NCI-H2227 (cell line): ENCODE measurements around the gene RPUSD1.
"Not testable (repeated sequence)": the region's sequence is repeated elsewhere in the genome, so short reads cannot be mapped to it uniquely, and the experiment has no call there.

Experiments
- DNase-seq: peaks from one replicate; lab custom pipeline; 2025; ENCODE audit not compliant: unreplicated experiment; lab: John Stamatoyannopoulos, UW

RPUSD1 gene

DNA sequence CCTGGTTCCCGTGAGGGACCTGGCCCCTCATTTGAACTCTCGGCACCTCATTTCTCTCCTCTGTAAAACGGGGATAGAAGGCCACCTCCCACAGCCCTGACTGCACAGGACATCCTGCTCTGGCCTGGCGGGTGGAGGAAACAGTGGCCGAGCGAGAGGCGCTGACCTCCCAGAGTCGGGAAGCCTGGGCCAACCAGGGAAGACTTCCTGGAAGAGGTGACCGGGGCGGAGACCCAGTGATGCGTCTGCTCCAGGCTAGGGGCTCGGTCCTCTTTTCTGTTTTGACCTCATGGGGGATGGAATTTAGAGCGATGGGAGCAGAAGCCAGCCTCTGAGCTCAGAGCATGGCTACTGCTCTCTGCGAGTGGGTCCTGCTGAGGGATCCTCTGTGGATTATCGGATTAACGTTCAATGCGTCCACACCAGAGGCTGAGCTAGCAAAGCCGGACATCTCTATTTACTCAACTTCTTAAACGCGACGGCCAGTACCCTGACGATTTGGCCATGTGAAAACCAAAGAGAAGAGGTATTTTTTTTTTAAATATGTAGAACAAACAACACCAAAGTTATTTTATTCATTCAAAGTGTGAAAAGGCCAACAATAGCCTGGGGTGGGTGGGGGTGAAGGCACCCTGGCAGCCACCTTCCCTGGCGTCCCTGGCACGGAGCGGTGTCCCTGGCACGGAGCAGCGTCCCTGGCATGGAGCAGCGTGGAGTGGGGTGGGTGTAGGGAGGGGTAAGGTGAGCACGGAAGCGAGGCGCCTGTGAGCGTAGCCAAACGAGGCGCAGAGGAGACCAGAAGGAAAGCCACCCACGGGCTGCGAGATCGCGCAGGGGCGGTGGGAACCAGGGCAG lies 36.8 kb downstream of the RPUSD1 start:
- no peak for DNase-seq

DNA sequence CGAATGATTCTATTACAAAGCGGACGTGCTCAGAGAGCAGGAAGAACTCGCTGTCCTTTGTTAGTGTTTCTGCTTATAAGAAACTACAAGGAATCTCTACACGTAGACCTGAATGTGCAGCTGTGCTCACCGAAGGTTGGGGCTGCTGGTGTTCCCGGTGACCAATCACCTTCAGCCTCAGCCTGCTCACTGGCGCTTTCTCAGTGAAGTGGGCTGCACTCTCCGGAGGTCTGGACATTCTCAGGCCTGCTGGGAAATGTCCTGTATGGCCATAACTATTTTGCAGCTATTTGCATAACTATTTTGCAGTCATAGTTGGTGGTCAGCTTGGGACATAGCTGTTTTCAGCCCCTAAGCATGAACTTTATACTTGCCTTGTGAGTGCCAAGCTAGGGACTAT lies 37.7 kb downstream of the RPUSD1 start:
- peak; percentile 28 for DNase-seq

DNA sequence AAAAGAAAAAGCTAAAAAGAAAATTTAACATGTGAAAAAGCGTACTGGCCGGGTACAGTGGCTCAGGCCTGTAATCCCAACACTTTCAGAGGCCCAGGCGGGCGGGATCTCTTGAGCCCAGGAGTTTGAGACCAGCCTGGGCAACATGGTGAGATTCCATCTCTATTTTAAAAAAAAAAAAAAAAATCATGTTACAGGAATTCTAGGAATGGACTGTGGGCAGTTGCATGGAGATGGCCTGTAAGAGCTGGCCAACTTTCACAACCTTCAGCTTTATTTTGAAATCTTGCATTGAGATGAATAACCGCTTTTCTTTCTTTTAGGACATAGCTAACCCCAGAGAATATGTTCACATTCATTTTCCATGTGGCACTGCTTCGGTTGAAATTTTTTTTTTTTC lies 39.2 kb downstream of the RPUSD1 start:
- DNase-seq = no peak

DNA sequence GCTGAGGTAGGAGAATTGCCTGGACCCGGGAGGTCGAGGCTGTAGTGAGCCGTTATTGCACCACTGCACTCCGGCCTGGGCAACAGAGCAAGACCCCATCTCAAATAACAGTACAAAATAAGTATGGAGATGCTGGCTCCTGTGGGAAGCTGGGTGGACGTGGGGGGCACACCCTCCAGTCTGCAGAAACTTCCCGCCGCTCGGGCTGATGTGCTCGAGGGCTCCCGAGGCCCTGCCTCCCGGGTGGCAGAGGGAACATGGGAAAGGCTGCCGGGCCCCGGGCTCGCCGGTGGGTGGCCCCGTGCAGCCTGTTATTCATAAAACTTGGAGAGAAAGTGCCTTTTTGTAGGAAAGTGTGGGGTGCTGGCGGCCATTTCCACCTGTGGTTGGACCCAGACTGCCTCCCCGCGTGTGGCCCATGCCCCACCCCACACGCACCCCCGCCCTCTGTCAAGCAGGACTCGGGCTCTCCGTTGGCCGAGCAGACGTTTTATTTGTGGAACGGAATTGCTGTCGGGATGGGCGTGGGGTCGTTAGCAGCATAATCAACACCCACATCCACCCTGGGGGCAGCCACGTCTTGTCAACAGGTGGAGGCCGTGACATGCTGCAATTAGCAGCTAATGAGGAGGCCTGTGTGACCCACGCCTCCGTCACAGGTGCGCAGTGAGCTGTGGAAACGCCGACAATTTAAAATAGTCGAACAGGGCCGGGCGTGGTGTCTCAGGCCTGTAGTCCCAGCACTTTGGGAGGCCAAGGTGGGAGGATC lies 40.0 kb downstream of the RPUSD1 start:
- no peak for DNase-seq

DNA sequence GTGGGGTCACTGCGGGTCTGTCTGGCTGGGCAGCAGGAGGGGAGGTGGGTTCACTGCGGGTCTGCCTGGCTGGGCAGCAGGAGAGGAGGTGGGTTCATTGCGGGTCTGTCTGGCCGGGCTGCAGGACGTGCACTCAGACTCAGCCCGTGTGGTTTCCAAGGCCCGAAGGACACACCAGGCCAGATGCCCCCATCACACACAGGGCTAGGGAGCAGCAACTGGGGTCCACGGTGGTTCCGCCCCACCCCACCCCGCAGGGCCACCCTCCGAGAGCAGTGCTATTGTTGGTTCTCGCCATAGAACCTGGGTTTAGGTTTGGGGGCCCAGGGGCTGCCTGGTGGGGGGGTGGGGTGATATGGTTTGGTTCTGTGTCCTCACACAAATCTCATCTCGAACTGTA lies 41.5 kb downstream of the RPUSD1 start:
- no peak for DNase-seq

DNA sequence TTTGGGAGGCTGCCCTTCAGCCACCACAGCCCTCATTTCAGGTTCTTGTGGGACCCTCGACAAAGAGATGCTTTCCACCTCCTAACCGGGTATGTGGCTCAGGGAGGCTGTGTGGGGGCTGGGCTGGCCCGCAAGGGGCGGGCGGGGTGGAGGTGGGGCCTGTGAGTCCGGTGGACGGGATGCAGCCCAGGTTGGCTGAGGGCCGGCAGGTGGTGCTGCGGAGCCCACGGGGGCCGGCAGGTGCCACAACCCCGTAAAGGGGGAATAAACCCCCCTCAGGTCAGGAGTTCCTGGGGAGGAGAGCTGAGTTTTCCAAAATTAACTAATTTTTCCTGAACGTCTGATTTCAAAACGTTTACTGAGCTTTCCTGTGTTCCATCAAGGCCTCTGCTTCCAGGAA lies 42.4 kb downstream of the RPUSD1 start:
- DNase-seq = peak; percentile 60

DNA sequence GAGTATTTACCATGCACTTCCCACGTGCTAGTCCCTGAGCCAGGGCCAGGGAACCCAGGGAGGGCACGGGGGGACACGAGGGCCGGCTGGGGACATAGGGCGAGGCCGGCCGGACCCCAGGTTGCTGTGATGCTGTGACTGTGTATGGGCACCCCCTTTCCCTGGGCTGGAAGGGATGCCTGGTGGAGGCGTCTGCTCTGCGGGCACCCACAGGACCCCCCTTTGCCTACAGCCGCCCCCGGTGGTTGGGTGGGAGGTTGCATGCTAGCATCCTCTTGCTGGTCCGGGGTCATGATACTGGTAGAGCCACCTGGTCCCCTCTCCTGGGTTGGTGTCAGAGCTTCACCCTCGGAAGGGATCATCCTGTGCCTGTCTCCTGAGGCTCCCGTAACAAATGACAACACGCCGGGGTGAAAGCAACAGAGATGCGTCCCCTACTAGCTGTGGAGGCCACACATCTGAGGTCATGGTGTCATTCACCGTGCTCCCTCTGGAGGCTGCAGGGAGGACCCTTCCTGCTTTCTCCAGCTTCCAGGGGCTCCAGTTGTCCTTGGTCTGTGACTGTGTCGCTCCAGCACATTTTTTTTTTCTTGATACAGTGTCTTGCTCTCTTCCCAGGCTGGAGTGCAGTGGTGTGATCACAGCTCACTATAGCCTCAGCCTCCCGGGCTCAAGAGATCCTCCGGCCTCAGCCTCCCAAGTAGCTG lies 44.2 kb downstream of the RPUSD1 start:
- no peak for DNase-seq

DNA sequence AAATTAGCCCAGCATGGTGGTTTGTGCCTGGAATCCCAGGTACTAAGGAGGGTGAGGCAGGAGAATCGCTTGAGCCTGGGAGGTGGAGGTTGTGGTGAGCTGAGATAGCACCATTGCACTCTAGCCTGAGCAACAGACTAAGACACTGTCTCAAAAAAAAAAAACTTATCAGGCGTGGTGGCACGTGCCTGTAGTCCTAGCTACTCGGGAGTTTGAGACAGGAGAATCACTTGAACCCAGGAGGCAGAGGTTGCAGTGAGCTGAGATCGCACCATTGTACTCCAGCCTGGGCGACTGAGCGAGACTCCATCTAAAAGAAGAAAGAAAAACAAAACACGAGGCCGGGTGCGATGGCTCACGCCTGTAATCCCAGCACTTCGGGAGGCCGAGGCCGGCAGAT lies 45.3 kb downstream of the RPUSD1 start:
- DNase-seq = not testable (repeated sequence)

DNA sequence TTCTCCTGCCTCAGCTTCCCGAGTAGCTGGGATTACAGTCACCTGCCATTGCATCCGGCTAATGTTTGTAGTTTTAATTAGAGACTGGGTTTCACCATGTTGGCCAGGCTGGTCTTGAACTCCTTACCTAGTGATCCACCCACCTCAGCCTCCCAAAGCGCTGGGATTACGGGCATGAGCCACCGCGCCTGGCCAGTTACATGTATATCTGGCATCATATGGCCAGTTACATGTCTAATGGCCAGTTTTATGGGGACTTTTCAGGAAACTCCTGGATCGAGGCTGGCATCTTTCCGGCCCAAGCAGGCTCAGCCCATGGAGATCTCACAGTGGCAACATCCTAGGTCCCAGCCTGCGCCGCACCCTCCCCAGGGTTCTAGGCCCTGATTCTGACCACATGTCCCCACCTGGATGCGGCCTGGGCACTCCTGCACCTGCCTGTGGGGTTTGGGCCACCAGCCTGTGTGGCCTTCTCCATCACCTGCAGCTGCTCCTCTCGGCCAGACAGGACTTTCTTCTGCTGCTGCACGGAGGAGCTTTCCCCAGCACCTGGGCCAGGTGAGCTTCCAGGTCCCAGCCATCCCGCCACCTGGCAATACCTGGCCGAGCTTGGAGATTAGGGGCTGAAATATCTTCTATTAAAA lies 46.1 kb downstream of the RPUSD1 start:
- DNase-seq = no peak

DNA sequence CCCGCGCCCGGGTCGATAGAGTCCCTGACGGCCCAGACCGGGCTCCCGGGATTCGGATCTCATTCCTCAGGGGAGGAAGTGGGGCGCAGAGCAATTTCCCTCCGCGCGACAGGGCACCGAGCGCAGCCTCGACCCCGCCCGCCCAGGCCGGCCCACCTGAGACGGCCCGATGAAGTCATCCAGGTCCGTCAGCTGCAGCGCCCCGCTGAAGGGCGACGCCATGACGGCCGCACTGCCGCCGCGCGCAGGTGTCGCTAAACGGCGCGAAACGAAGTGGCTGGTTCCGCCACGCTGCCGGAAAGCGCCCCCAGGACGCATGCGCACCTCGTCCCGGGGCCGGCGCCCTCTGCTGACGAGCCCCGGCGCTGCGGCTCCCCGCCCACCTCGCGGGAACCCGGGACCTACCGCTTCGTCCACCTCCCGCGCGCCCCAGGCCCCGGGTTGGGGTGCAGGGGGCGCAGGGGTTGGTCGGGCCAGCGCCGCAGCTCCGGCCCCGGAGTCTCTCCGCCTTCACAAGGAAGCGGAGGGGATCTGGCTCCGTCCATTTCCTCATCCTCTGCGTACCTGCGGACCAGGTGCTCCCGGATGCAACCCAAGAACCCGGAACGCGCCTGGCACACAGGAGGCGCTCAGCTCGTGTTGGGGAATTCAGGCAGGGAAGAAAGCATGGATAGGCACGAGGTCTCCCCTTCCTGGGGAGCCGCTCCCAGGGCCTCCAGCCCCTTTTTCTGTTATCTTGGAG lies 47.2 kb downstream of the RPUSD1 start, which contains the start of gene CIAO3:
TSS of gene CIAO3 (minus strand) at position 234 of the 742 bp plus-strand sequence. CDS start at position 222, 12 bp downstream.
- DNase-seq = peak; percentile 97

DNA sequence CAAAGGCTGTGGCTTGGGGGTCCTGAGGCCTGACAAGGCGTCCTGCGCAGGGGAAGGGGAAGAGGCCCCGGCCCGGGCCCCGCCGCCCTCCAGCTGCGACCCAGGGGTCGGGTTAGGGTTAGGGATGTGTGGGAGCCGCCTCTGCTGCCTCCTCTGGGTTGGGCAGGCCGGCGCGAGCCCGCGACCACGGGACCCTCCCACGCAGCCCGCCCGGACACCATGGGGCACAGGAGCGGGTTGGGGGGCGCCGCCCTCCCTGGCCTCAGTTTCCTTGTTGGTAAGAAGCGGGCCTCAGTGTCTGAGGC lies 47.8 kb downstream of the RPUSD1 start:
- DNase-seq = no peak

DNA sequence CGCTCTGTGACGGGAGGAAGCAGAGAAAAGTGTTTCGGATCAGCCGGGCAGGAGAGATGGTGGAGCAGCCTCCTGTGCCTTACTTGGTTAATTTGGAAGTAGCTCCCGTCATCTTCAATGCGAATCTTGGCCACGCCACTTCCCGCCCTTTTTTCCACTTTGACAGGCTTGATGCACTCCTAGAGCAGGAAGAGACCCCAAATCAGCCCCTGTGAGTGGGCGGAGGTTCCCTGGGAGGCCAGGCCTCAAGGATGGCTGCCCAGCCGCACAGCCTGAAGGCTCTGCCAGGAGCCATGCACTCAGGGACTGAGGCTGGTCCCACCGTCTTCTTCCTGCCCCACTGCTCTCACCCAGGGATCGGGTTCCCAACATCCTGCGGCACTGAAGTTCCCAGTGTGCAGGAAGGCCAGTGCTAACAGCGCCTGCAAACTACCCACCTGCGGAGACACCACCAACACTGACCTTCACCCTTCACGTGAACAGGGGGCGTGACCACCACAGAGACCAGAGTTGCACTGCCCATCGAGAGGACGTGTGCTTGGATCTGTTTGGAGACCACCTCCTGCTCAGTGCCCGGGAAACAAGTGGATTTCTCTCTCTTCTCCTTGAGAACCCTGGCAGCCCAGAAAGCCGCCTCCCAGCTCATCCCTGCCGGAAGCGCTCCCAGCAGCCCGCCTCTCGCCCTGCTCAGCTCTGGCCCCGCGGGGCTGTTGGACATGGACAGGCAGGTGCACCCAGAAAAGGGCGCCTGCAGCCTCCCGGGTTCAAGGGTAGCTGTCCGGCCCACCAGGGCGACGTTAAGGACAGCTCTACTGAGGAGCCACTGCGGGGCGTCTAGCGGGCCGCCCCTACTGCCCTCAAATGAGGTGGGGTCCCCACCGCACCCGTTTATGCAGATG lies 48.4 kb downstream of the RPUSD1 start:
- DNase-seq = peak; percentile 36

DNA sequence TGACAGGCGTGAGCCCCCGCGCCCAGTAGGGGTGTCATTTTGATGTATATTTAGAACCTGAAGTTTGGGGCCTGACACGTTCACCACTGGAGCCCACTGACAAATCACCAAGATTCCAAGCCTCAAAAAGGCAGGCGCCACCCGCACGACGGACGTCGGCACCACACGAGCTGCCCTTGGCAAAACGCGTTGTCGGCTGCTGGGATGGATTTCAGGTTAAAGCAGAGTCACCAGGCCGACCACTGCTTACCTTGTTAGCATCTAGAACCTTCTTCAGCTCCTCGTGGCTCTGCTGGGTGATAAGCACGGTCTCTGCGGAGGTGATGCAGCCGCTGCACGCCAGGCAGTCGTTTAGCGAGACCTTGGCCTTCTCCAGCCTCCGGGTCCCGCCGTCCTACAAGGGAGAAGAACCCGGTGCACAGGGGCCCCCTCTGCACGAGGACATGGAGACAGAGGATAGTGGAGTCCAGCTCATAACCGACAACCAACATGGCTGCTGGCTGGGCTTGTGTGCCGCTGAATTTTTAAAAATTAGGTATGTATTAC lies 51.2 kb downstream of the RPUSD1 start:
- DNase-seq = no peak

DNA sequence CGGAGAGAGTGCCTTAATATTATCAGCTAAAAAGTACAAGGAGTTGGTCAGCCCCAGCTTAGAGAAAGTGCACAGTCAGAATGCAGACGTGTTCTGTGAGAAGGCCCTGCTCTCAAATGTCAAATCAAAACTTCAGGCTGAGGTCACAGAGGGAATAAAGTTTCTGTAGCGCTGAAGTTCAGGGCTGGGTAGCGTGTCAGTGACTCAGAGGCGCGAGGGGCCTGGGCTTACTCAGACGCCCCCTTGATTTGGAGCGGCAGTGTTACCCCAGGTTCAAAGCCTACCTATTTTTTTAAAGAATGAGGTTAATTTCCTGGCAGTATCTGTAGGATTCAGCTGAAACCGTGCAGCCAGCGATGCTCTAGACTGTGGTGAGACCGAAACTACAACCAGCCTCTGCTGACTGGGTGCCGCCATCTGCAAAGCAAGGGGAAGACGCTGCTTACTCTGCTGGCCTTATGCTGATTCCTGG lies 52.2 kb downstream of the RPUSD1 start:
- no peak for DNase-seq

DNA sequence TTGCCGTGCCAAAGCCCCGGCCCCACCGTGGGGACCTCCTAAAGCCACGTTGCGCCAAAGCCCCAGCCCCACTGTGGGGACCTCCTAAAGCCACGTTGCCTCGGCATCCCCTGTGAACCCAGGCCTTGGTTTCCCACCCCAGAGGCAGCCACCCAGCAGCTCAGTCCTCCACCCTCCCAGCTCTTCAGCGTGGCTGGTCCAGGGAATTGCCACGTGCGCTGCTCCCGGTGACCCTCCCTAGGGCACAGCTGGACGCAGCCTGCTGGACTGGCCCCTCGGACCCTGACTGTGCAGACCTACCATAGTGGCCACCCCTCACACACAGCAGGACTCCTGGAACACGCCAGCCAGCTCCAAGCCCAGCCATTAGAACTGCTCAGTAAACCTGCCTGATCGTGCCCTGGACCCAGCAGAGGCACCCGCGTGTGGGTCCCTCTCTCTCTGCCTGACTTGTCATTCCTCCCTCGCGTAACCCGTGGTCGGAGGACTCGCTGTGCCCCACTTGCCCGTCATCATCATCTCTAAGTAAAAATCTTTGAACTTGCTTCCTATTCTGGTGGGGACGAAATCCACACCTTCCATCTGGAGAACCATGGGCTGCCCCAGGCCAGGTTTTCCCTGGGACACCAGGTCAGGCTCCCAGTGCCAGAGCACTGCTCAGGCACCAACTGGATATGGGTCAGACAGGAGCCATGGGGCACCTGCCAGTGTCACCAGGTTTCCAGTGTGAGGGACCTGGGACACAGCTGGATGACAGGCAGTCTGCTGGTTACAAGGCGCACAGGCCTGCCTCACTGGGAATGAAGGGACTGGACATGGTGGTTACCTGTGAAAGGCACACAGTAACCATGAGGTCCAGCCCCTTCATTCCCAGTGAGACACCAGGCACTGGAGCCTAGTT lies 53.0 kb downstream of the RPUSD1 start:
- no peak for DNase-seq
